ENCODE results near the gene ATP8B4. TPM values are rescaled to one million over a fixed set of nuclear protein-coding genes. Genes with fewer than 3 reads are reported as not detected.

ATP8B4 gene, protein sequence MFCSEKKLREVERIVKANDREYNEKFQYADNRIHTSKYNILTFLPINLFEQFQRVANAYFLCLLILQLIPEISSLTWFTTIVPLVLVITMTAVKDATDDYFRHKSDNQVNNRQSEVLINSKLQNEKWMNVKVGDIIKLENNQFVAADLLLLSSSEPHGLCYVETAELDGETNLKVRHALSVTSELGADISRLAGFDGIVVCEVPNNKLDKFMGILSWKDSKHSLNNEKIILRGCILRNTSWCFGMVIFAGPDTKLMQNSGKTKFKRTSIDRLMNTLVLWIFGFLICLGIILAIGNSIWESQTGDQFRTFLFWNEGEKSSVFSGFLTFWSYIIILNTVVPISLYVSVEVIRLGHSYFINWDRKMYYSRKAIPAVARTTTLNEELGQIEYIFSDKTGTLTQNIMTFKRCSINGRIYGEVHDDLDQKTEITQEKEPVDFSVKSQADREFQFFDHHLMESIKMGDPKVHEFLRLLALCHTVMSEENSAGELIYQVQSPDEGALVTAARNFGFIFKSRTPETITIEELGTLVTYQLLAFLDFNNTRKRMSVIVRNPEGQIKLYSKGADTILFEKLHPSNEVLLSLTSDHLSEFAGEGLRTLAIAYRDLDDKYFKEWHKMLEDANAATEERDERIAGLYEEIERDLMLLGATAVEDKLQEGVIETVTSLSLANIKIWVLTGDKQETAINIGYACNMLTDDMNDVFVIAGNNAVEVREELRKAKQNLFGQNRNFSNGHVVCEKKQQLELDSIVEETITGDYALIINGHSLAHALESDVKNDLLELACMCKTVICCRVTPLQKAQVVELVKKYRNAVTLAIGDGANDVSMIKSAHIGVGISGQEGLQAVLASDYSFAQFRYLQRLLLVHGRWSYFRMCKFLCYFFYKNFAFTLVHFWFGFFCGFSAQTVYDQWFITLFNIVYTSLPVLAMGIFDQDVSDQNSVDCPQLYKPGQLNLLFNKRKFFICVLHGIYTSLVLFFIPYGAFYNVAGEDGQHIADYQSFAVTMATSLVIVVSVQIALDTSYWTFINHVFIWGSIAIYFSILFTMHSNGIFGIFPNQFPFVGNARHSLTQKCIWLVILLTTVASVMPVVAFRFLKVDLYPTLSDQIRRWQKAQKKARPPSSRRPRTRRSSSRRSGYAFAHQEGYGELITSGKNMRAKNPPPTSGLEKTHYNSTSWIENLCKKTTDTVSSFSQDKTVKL
- total RNA-seq (2013; cell fraction: nucleolus; rRNA removed): 0.49 and 1.2 TPM in 2 replicates
- 0.23 and 0.49 TPM in 2 replicates for total RNA-seq (2014; rRNA removed)
- total RNA-seq (2014; rRNA removed; fragmentation: Illumina TruSeq; extraction: Trizol): 0.27 and 0.55 TPM in 2 replicates
- total RNA-seq (2021): 0.23 and 0.56 TPM in 2 replicates
- 0.05 TPM for polyA plus RNA-seq (2011; ENCODE audit: low read depth)
- 0.15 and 0.29 TPM in 2 replicates for polyA plus RNA-seq (2011; rRNA removed)
- polyA plus RNA-seq (2011; cell fraction: cytosol; rRNA removed): 0.08 and 0.09 TPM in 2 replicates
- 0.25 and 0.33 TPM in 2 replicates for polyA plus RNA-seq (2011; cell fraction: nucleus; rRNA removed)
- polyA plus RNA-seq (2012): 0.11 and 0.12 TPM in 2 replicates
- 0.10 and 0.82 TPM in 2 replicates for polyA plus RNA-seq (2014; fragmentation: Illumina TruSeq; extraction: Trizol)
- under 1 TPM; 0.02 TPM for polyA plus RNA-seq (2014; fragmentation: Nextera tagmentation; extraction: Ambion mirVana)
- 0.08 TPM in 2 replicates for polyA plus RNA-seq (2014; rRNA removed)
- under 1 TPM; 0.48 to 0.94 TPM for polyA plus RNA-seq (2016; fragmentation: Nextera tagmentation; extraction: Ambion mirVana)
- polyA minus RNA-seq (2011; rRNA and poly(A)+ RNA removed): 0.72 and 2.7 TPM in 2 replicates
- not detected in 2 replicates for polyA minus RNA-seq (2011; cell fraction: cytosol; rRNA and poly(A)+ RNA removed)
- 1.4 and 1.5 TPM in 2 replicates for polyA minus RNA-seq (2011; cell fraction: nucleus; rRNA and poly(A)+ RNA removed)
- percentile 6 among the genes with signal in this experiment for Bru-seq, nascent RNA
- percentile 5 among the genes with signal in this experiment for BruChase-seq, experiment 1, labeled RNA remaining after a 6-hour chase
- percentile 6 among the genes with signal in this experiment for BruChase-seq, experiment 2, labeled RNA remaining after a 2-hour chase
- long read RNA-seq, experiment 1: 0 reads
- long read RNA-seq, experiment 2: 0 reads

DNA sequence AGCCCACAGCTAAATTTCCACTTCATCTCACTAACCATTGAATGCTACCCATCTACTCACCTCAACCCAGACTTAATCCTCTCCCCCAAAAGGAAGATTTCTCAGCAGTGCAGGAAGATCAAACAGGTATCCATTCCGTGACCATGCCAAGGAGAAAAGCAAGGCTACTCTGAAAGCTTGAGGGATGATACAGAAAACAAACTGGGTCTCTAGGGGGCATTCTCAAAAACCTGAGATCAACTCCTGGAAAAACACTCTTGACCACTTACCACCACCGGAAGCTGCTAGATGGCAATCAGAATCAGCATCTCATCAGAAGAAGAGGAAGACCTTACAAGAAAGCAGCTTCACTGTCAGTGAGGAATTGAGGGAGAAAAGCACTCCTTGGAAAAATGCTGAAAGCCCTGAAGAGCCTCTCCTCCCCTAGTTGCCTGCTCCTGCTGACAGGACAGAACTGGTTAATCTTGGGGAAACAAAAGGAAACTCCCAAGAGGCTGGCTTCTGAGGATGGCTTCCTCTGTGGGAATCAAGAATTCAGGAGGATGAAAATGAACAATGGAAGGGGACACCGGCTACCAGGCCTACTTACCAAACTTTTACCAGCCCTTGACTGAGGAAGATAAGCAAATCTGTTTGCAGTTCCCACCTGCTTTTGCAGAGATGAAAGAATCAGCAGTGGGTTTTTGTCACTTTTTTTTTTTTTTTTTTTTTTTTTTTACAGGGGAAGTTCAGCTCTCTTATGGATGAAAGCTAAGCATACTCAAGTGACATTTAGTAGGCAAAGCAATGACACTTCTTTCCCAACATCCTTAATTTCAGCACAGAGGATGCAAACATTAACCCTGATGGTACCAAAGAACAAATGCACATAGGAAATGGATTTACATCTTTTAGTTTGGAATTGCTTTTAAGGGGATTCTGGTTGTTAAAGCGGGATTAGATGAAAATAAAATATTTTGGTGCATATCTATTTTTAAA lies at the start of gene ATP8B4:
Gene ATP8B4, minus strand, starts transcription at position 171 of the 978 bp plus-strand sequence. CDS start 12,267 bp downstream, outside the sequence.
- H3K4me2 ChIP-seq (ENCODE audit: control insufficient read depth, insufficient read depth): no peak within 1 kb of the TSS
- SMC1A ChIA-PET (ENCODE audit: uncharacterized antibody, unreplicated experiment): interaction anchor here (1.7 kb wide), 1 partner anchor 26 kb away, joined by 8 read pairs; no protein-coding TSS in a partner anchor
- ATAC-seq: no peak
- TF ChIP-seq STAT3 (IDR thresholded peaks at IDR 0.05; ENCODE audit: low read depth, low read length) (no peak), MYB (IDR thresholded peaks at IDR 0.05; ENCODE audit: borderline replicate concordance, low read depth, low read length) (no peak), ZSCAN29 (IDR thresholded peaks at IDR 0.05) (no peak), SREBF2 (IDR thresholded peaks at IDR 0.05; ENCODE audit: low read length) (no peak), GABPA (IDR thresholded peaks at IDR 0.05; ENCODE audit: low read depth) (no peak), FOS (IDR thresholded peaks at IDR 0.05; ENCODE audit: borderline replicate concordance, extremely low read depth, insufficient read length) (no peak), HCFC1 (IDR thresholded peaks at IDR 0.05; ENCODE audit: low read length) (no peak), RAD21 (IDR thresholded peaks at IDR 0.05; ENCODE audit: insufficient read depth, low read depth, low read length) (no peak), CBFB (IDR thresholded peaks at IDR 0.05; ENCODE audit: low read depth) (no peak), RUNX3 (IDR thresholded peaks at IDR 0.05; ENCODE audit: low read length) (no peak), FOXM1 (IDR thresholded peaks at IDR 0.05; ENCODE audit: low read depth, low read length) (no peak)
- TF ChIP-seq, protein P1, sequence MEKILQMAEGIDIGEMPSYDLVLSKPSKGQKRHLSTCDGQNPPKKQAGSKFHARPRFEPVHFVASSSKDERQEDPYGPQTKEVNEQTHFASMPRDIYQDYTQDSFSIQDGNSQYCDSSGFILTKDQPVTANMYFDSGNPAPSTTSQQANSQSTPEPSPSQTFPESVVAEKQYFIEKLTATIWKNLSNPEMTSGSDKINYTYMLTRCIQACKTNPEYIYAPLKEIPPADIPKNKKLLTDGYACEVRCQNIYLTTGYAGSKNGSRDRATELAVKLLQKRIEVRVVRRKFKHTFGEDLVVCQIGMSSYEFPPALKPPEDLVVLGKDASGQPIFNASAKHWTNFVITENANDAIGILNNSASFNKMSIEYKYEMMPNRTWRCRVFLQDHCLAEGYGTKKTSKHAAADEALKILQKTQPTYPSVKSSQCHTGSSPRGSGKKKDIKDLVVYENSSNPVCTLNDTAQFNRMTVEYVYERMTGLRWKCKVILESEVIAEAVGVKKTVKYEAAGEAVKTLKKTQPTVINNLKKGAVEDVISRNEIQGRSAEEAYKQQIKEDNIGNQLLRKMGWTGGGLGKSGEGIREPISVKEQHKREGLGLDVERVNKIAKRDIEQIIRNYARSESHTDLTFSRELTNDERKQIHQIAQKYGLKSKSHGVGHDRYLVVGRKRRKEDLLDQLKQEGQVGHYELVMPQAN (conservative IDR thresholded peaks at IDR 0.05): no peak
- TF ChIP-seq, protein P2, sequence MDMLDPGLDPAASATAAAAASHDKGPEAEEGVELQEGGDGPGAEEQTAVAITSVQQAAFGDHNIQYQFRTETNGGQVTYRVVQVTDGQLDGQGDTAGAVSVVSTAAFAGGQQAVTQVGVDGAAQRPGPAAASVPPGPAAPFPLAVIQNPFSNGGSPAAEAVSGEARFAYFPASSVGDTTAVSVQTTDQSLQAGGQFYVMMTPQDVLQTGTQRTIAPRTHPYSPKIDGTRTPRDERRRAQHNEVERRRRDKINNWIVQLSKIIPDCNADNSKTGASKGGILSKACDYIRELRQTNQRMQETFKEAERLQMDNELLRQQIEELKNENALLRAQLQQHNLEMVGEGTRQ (IDR thresholded peaks at IDR 0.05; ENCODE audit: borderline replicate concordance, low read depth, low read length): no peak

More for the DNA sequence above, at the start of gene ATP8B4:
- no peak for DNase-seq (ENCODE audit: low read depth, low spot score)
- ChIA-PET POLR2A (interaction anchor here (0.6 kb wide), 1 partner anchor 1780 kb away, joined by 3 read pairs; no protein-coding TSS in a partner anchor), RAD21 (ENCODE audit: unreplicated experiment) (no interaction called here), CTCF (interaction anchor here (1.0 to 1.9 kb wide), 3 partner anchors 18 to 197 kb away, joined by 3 to 7 read pairs (median 4); no protein-coding TSS in a partner anchor)
- no peak for FAIRE-seq
- Histone ChIP-seq H3K4me1 (ENCODE audit: control insufficient read depth, insufficient read depth, low read length) (no peaks in the 10 kb centered on the region), H3K4me3 (no peak within 1 kb of the TSS), H3K36me3 (ENCODE audit: control insufficient read depth in 2 of 2, insufficient read depth in 2 of 2, low read length in 1 of 2) (no peaks in the 10 kb centered on the region), H3K79me2 (ENCODE audit: control insufficient read depth, insufficient read depth, low read length) (no peaks in the 10 kb centered on the region), H2AFZ (ENCODE audit: control insufficient read depth, low read depth, low read length) (no peak within 1 kb of the TSS), H3K9ac (ENCODE audit: control insufficient read depth, insufficient read depth, low read length) (no peak within 1 kb of the TSS), H4K20me1 (ENCODE audit: control insufficient read depth, insufficient read depth) (no peaks in the 10 kb centered on the region), H3K27me3 (replicated peaks in 1 of 2; ENCODE audit: control insufficient read depth in 2 of 2, insufficient read depth in 2 of 2, low read length in 1 of 2) (peaks cover 0 to 4% of the 10 kb centered on the region in 2 experiments; a peak in 1 of 4 replicates), H3K9me3 (replicated peaks; ENCODE audit: control insufficient read depth, insufficient read depth, low read length) (no peaks in the 10 kb centered on the region), H3K27ac (ENCODE audit: control insufficient read depth, insufficient read depth) (no peak within 1 kb of the TSS)
- intact Hi-C loops (cut with micrococcal nuclease; ENCODE audit: unreplicated experiment) (no loop called here), in situ Hi-C loops (cut with MboI) (no loop called here)
- WGBS (ENCODE audit: insufficient coverage, insufficient replicate concordance, low lambda C conversion rate, missing lambda C conversion rate): 21% methylated on average over 4 of the region's 4 CpGs
- BruUV-seq (replicated peaks): no TSS peak

Measured in GM12878 (cell line).